ENCODE data around the gene NAP1L4. TPM values are rescaled to one million over a fixed set of nuclear protein-coding genes. Genes with fewer than 3 reads are reported as not detected.

The NAP1L4 gene
- total RNA-seq, 1 experiment from 2014 or later, result 212 TPM

DNA sequence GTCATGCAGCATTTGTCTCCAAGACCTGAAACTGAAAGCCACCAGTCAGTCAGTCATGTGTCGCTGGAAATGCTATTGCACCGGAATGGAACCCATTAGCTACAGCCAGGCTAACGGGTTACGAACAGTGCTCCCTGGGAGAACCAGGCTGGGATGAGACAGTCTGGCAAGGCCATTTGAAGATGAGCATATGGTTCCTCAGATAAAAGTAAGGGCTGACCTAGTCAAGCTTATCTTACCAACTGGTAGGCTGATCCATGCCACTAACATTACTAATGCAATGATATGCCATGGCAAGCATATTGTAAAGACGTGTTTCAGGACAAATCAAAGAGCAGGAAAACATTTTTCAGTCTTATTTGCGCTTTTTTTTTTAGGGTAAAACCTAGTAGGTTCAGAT, 28.4 kb downstream of the NAP1L4 start:
- H3K27me3 ChIP-seq (ENCODE audit: insufficient read depth, low read length), result no peaks in the 10 kb centered on the region
- H3T11ph ChIP-seq (ENCODE audit: low read length), result no peak overlapping the region
- no peaks in the 10 kb centered on the region for H4K20me1 ChIP-seq (ENCODE audit: control insufficient read depth, insufficient read depth, insufficient read length)
- TF ChIP-seq, protein P1, sequence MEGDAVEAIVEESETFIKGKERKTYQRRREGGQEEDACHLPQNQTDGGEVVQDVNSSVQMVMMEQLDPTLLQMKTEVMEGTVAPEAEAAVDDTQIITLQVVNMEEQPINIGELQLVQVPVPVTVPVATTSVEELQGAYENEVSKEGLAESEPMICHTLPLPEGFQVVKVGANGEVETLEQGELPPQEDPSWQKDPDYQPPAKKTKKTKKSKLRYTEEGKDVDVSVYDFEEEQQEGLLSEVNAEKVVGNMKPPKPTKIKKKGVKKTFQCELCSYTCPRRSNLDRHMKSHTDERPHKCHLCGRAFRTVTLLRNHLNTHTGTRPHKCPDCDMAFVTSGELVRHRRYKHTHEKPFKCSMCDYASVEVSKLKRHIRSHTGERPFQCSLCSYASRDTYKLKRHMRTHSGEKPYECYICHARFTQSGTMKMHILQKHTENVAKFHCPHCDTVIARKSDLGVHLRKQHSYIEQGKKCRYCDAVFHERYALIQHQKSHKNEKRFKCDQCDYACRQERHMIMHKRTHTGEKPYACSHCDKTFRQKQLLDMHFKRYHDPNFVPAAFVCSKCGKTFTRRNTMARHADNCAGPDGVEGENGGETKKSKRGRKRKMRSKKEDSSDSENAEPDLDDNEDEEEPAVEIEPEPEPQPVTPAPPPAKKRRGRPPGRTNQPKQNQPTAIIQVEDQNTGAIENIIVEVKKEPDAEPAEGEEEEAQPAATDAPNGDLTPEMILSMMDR (conservative IDR thresholded peaks at IDR 0.05), result no peak
- no peak overlapping the region for H3K56ac ChIP-seq (ENCODE audit: insufficient read length, low read depth, low read length)
- H2BK15ac ChIP-seq (ENCODE audit: low read depth, low read length), result no peak overlapping the region
- H3K9me3 Mint-ChIP-seq, result no peaks in the 10 kb centered on the region
- H3K4me1 ChIP-seq (ENCODE audit: insufficient read depth, low read length), result peaks cover 4% of the 10 kb centered on the region; the same call in 1 of the 2 replicates
- H2BK120ac ChIP-seq (ENCODE audit: low read depth, low read length, poor library complexity, severe bottlenecking), result no peak overlapping the region
- H3K27ac ChIP-seq (ENCODE audit: insufficient read length, low read depth, low read length), result no peak overlapping the region
- H3K4me2 ChIP-seq (ENCODE audit: insufficient read depth, insufficient read length, low read length), result no peak overlapping the region
- H2BK12ac ChIP-seq (ENCODE audit: insufficient read length, low read depth, low read length), result no peak overlapping the region
- H3K23ac ChIP-seq (ENCODE audit: insufficient read length, low read depth, low read length), result no peak overlapping the region
- H2AFZ ChIP-seq (ENCODE audit: low read length), result no peak overlapping the region
- DNase-seq, result no peak
- H2BK20ac ChIP-seq (ENCODE audit: low read depth, low read length, poor library complexity, severe bottlenecking), result no peak overlapping the region
- H3K79me1 ChIP-seq (ENCODE audit: insufficient read depth, low read depth, low read length, poor library complexity, severe bottlenecking), result peaks cover 2% of the 10 kb centered on the region
- H4K8ac ChIP-seq (replicated peaks; ENCODE audit: insufficient read length, low read depth, low read length), result no peak overlapping the region
- H2AK5ac ChIP-seq (ENCODE audit: insufficient read length, low read length), result no peak overlapping the region
- H3K27ac Mint-ChIP-seq, result no peak overlapping the region
- H3K4me3 Mint-ChIP-seq, result no peak overlapping the region
- no peaks in the 10 kb centered on the region for H3K23me2 ChIP-seq (ENCODE audit: insufficient read length, low read depth, low read length, poor library complexity, severe bottlenecking)
- H3K18ac ChIP-seq (ENCODE audit: insufficient read length, low read depth, low read length), result no peak overlapping the region
- no peak overlapping the region for H3K14ac ChIP-seq (ENCODE audit: insufficient read depth, low read length)
- H4K91ac ChIP-seq (ENCODE audit: insufficient read length, low read depth, low read length), result no peak overlapping the region
- peaks cover 25 to 30% of the 10 kb centered on the region in 2 experiments for H3K4me1 Mint-ChIP-seq
- H3K36me3 Mint-ChIP-seq (ENCODE audit: insufficient read depth in 1 of 3, low read depth in 3 of 3), result peaks cover 67 to 95% (median 83%) of the 10 kb centered on the region in 3 experiments
- peaks cover 4% of the 10 kb centered on the region for H3K79me2 ChIP-seq (ENCODE audit: insufficient read depth, low read length)
- WGBS (ENCODE audit: extremely low coverage, insufficient read length, low lambda C conversion rate), result no CpG with 5 or more reads among the region's 6 CpGs
- no peak overlapping the region for H4K5ac ChIP-seq (ENCODE audit: insufficient read length, low read depth, low read length)
- no peak overlapping the region for H3K4ac ChIP-seq (ENCODE audit: low read depth, low read length)
- no peak overlapping the region for H2BK5ac ChIP-seq (ENCODE audit: insufficient read length, low read length)
- no peak overlapping the region for H3K9ac ChIP-seq (ENCODE audit: extremely low read depth, insufficient read length, low read length)
- no peaks in the 10 kb centered on the region for H3K9me3 ChIP-seq (ENCODE audit: control insufficient read depth, low read depth, low read length)
- no peaks in the 10 kb centered on the region for H3K27me3 Mint-ChIP-seq (ENCODE audit: low read depth)

Measured in H9 (cell line).